ENCODE data around the gene KCNH4.
"Not testable (repeated sequence)": the region's sequence is repeated elsewhere in the genome, so short reads cannot be mapped to it uniquely, and the experiment has no call there.

The KCNH4 gene

GRCh38 chr17:42167807-42168206, 13.1 kb downstream of the KCNH4 start:
- Histone ChIP-seq H3K27me3 (ENCODE audit: control insufficient read depth, insufficient read depth, low read length) (peaks cover 31% of the 10 kb centered on the region), H3K4me3 (ENCODE audit: low read length) (no peak overlapping the region), H3K4me2 (ENCODE audit: low read length) (no peak overlapping the region), H3K4me1 (ENCODE audit: control insufficient read depth, insufficient read depth, low read length) (no peaks in the 10 kb centered on the region), H3K36me3 (ENCODE audit: insufficient read depth, low read length) (no peaks in the 10 kb centered on the region), H3K9me3 (replicated peaks; ENCODE audit: low read length) (no peaks in the 10 kb centered on the region), H3K9ac (ENCODE audit: low read depth, low read length) (no peak overlapping the region)

DNA sequence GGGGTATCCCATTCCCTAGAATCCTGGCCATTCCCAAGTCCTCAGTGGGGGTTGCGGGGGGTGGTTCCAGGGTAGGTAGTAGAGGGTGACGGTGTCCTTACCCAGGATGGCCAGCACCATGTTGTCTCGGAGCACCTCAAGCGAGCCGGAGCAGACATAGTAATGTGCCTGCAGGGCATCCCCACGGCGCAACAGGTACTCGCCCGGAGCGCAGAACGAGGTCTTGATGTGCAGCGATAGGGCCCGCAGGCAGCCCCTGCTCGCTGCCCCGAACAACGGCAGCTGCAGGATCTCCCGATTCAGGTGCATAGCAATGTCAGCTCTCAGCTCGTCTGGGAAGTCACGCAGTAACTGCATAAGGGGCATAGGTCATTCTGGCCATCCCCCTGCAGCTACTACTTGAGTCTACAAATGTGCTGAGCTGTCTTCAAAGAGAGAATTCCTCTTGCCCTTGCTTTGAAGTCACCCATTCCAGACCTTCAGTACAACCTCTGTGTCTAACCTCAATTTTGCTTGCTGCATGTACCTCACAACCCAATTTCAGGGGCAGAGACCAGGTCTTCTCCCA, 14.7 kb downstream of the KCNH4 start:
- H3K4me3 ChIP-seq (ENCODE audit: low read length): no peak overlapping the region
- H3K4me2 ChIP-seq (ENCODE audit: low read length): no peak overlapping the region
- no peak overlapping the region for H3K9ac ChIP-seq (ENCODE audit: low read depth, low read length)
- H3K9me3 ChIP-seq (replicated peaks; ENCODE audit: low read length): no peaks in the 10 kb centered on the region
- H3K36me3 ChIP-seq (ENCODE audit: insufficient read depth, low read length): no peaks in the 10 kb centered on the region
- no peaks in the 10 kb centered on the region for H3K4me1 ChIP-seq (ENCODE audit: control insufficient read depth, insufficient read depth, low read length)
- H3K27me3 ChIP-seq (ENCODE audit: control insufficient read depth, insufficient read depth, low read length): peaks cover 17% of the 10 kb centered on the region

- Histone ChIP-seq H3K27me3 (ENCODE audit: control insufficient read depth, insufficient read depth, low read length) (peaks cover 12% of the 10 kb centered on the region), H3K4me2 (ENCODE audit: low read length) (no peak overlapping the region), H3K9ac (ENCODE audit: low read depth, low read length) (no peak overlapping the region), H3K4me1 (ENCODE audit: control insufficient read depth, insufficient read depth, low read length) (no peaks in the 10 kb centered on the region), H3K36me3 (ENCODE audit: insufficient read depth, low read length) (no peaks in the 10 kb centered on the region), H3K9me3 (replicated peaks; ENCODE audit: low read length) (no peaks in the 10 kb centered on the region), H3K4me3 (ENCODE audit: low read length) (no peak overlapping the region)
Measured at GRCh38 chr17:42165751-42166150, 15.2 kb downstream of the KCNH4 start.

DNA sequence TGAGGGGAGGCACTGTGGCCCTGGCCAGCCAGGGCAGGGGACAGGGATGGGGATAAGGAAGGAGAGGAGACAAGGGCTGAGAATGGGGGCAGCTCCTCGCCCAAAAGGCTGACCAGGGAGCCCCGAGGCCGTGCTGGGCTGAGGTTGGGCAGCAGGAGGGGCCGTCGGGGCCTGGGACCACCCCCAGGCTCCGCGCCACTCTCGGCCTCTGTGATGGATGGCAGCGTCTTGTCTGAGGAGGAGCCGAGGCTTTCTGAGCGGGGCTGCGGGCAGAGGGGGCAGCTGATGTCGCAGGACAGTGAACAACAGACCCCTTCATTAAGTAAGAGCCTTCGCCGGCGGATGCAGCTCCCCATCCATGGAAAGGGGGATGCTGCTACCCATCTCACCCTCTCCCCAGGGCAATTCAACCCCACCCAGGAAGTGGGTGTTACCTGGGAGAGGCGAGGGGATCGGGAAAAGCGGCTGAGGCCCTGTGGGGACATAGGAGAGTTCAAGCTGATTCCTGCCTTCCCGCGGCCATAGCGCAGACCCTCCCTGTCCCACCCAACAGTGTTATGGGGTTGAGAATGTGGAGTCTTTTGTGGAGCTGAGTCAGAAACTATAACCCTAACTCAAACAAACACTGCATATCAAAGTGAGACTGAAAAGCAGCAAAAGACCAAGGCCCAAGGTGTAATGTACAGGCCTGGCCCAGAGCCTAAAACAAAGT, 17.1 kb downstream of the KCNH4 start:
- H3K9ac ChIP-seq (ENCODE audit: low read depth, low read length): no peak overlapping the region
- H3K27me3 ChIP-seq (ENCODE audit: control insufficient read depth, insufficient read depth, low read length): peaks cover 6% of the 10 kb centered on the region
- no peak overlapping the region for H3K4me2 ChIP-seq (ENCODE audit: low read length)
- H3K4me1 ChIP-seq (ENCODE audit: control insufficient read depth, insufficient read depth, low read length): no peaks in the 10 kb centered on the region
- H3K36me3 ChIP-seq (ENCODE audit: insufficient read depth, low read length): no peaks in the 10 kb centered on the region
- H3K4me3 ChIP-seq (ENCODE audit: low read length): no peak overlapping the region
- no peaks in the 10 kb centered on the region for H3K9me3 ChIP-seq (replicated peaks; ENCODE audit: low read length)

GRCh38 chr17:42163113-42163512, 17.8 kb downstream of the KCNH4 start:
- Histone ChIP-seq H3K27me3 (ENCODE audit: control insufficient read depth, insufficient read depth, low read length) (peaks cover 6% of the 10 kb centered on the region), H3K4me2 (ENCODE audit: low read length) (no peak overlapping the region), H3K4me3 (ENCODE audit: low read length) (no peak overlapping the region), H3K9ac (ENCODE audit: low read depth, low read length) (no peak overlapping the region), H3K9me3 (replicated peaks; ENCODE audit: low read length) (no peaks in the 10 kb centered on the region), H3K4me1 (ENCODE audit: control insufficient read depth, insufficient read depth, low read length) (no peaks in the 10 kb centered on the region), H3K36me3 (ENCODE audit: insufficient read depth, low read length) (no peaks in the 10 kb centered on the region)

DNA sequence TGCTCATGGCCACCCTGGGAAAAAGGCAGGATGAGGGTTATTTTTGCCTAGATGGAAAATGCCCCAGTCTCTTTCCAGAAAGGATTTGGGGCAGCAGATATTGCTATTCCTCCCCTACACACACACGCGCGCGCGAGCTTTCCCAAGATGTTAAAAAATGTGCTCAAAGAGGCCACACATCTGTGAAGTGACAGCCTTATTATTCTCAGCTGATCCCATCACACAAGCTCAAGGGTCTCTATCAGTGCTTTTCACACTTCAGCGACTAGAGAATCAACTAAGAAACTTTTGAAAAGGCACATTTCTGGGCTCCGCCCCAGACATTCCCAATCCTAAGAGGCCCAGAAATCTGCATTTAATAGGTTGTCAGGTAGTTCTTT, 20.4 kb downstream of the KCNH4 start:
- Histone ChIP-seq H3K9ac (ENCODE audit: low read depth, low read length) (no peak overlapping the region), H3K36me3 (ENCODE audit: insufficient read depth, low read length) (no peaks in the 10 kb centered on the region), H3K4me3 (ENCODE audit: low read length) (no peak overlapping the region), H3K4me2 (ENCODE audit: low read length) (no peak overlapping the region), H3K27me3 (ENCODE audit: control insufficient read depth, insufficient read depth, low read length) (no peaks in the 10 kb centered on the region), H3K9me3 (replicated peaks; ENCODE audit: low read length) (no peaks in the 10 kb centered on the region), H3K4me1 (ENCODE audit: control insufficient read depth, insufficient read depth, low read length) (peaks cover under 1% of the 10 kb centered on the region)

GRCh38 chr17:42159796-42160530, 21.0 kb downstream of the KCNH4 start:
- Histone ChIP-seq H3K4me1 (ENCODE audit: control insufficient read depth, insufficient read depth, low read length) (peaks cover 3% of the 10 kb centered on the region), H3K27me3 (ENCODE audit: control insufficient read depth, insufficient read depth, low read length) (no peaks in the 10 kb centered on the region), H3K9ac (ENCODE audit: low read depth, low read length) (no peak overlapping the region), H3K36me3 (ENCODE audit: insufficient read depth, low read length) (no peaks in the 10 kb centered on the region), H3K9me3 (replicated peaks; ENCODE audit: low read length) (no peaks in the 10 kb centered on the region), H3K4me3 (ENCODE audit: low read length) (no peak overlapping the region), H3K4me2 (ENCODE audit: low read length) (no peak overlapping the region)

DNA sequence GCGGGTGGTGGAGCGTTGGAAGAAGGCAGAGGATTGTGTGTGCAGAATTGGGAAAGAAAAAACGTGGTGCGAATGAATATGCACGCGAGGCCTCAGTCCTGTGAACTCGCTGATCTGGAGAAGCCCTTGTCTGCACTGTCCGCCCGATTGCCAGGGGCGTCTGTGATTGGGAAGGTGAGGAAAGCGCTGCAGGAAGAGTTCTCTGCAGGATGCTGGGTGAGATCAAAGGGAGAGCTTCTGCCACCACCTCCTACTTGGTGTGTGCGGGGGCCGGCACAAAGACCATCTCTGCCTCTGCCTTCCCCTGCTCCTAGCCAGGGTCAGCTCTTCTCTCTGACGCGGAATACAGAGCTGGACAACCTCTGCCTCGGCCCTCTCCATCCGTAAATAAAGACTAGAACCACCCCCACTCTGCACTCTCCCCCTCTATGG, 25.3 kb downstream of the KCNH4 start:
- no peaks in the 10 kb centered on the region for H3K27me3 ChIP-seq (ENCODE audit: control insufficient read depth, insufficient read depth, low read length)
- no peaks in the 10 kb centered on the region for H3K9me3 ChIP-seq (replicated peaks; ENCODE audit: low read length)
- peaks cover 3% of the 10 kb centered on the region for H3K36me3 ChIP-seq (ENCODE audit: insufficient read depth, low read length)
- peaks cover 11% of the 10 kb centered on the region for H3K4me1 ChIP-seq (ENCODE audit: control insufficient read depth, insufficient read depth, low read length)
- H3K4me2 ChIP-seq (ENCODE audit: low read length): peak overlapping the region; percentile 76
- peak overlapping the region; percentile 96 for H3K4me3 ChIP-seq (ENCODE audit: low read length)
- peak overlapping the region; percentile 72 for H3K9ac ChIP-seq (ENCODE audit: low read depth, low read length)

DNA sequence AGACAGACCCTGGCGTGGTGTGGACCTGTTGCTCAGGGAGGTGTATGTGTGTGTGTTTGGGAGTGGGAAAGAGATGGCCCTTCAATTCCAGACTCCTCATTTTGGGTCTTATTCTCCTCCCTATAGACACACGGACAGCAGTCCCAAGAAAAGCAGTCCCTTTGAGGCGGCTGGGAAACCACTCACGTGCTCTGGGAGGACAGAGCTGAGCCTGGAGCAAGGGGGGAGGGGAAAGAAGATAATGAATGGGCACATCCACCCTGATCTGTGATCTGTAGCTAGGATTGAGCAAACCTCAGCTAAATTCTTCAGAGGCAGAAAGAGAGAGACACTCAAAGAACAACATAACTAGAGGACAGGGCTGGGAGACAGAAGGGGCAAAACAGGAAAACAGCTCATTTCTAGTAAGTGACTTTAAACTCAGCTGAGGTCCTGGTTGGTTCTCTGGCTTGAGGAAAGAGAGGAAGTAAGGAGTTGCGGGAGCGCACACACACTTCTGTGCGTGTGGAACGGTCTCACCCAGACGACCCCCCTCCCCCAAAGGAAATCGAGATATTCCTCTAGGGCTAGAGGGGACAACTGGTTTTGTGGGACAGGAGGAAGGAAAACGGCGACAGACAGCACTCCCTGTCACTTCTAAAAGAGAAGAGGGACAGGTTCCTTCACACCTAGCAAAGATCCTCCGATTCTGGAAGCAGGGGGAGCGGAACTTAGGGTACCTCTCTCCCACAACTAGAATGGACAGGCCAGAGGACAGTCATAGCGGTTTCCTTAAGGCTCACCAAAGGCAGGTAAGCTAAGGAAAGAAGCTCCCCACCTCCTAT, 26.8 kb downstream of the KCNH4 start:
- H3K9ac ChIP-seq (ENCODE audit: low read depth, low read length): peak overlapping the region; percentile 99
- no peaks in the 10 kb centered on the region for H3K27me3 ChIP-seq (ENCODE audit: control insufficient read depth, insufficient read depth, low read length)
- peak overlapping the region; percentile 96 for H3K4me3 ChIP-seq (ENCODE audit: low read length)
- no peaks in the 10 kb centered on the region for H3K9me3 ChIP-seq (replicated peaks; ENCODE audit: low read length)
- H3K4me1 ChIP-seq (ENCODE audit: control insufficient read depth, insufficient read depth, low read length): peaks cover 11% of the 10 kb centered on the region
- H3K36me3 ChIP-seq (ENCODE audit: insufficient read depth, low read length): peaks cover 6% of the 10 kb centered on the region
- H3K4me2 ChIP-seq (ENCODE audit: low read length): peak overlapping the region; percentile 94

DNA sequence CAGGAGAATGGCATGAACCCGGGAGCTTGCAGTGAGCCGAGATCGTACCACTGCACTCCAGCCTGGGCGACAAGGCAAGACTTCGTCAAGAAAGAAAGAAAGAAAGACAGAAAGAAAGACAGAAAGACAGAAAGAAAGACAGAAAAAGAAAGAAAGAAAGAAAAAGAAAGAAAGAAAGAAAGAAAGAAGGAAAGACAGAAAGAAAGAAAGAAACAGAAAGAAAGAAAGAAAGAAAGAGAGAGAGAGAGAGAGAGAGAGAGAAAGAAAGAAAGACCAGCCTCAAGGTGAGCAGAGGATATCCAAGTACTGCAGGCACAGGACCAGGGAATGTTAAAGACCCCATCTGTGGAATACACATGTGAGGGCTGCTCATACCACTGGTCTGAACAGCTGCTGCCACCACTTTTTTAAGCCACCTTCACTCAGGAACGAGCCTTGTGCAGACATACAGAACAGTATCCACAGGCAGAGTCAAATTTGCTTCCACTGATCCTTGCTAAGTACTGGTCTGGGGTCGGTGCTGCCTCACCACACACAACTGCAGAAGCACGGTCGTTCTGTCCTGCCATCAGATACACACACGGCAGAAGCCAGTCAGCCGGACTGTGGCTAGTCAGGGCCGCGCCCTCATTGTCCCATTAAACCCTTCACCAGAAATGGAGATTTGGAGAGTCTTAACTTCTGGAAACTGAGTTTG, 33.9 kb downstream of the KCNH4 start:
- Histone ChIP-seq H3K27me3 (ENCODE audit: control insufficient read depth, insufficient read depth, low read length) (no peaks in the 10 kb centered on the region), H3K4me2 (ENCODE audit: low read length) (no peak overlapping the region), H3K36me3 (ENCODE audit: insufficient read depth, low read length) (peaks cover 18% of the 10 kb centered on the region), H3K4me3 (ENCODE audit: low read length) (no peak overlapping the region), H3K9me3 (replicated peaks; ENCODE audit: low read length) (no peaks in the 10 kb centered on the region), H3K4me1 (ENCODE audit: control insufficient read depth, insufficient read depth, low read length) (peaks cover 17% of the 10 kb centered on the region), H3K9ac (ENCODE audit: low read depth, low read length) (no peak overlapping the region)

DNA sequence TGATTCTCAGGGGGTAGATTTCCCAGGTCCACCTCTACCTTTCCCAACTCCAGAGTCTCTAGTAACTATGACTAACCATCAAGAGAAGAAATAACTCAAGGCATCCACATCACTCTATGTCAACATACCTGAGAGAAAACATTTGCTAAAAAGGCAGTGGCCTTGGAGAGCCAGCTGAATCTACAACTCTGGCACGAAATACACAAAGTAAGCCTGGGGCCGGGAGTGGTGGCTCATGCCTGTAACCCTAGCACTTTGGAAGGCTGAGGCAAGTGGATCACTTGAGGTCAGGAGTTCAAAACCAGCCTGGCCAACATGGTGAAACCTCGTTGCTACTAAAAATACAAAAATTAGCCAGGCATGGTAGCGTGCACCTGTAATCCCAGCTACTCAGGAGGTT, 37.8 kb downstream of the KCNH4 start:
- H3K4me1 ChIP-seq (ENCODE audit: control insufficient read depth, insufficient read depth, low read length): peaks cover 27% of the 10 kb centered on the region
- peaks cover 25% of the 10 kb centered on the region for H3K36me3 ChIP-seq (ENCODE audit: insufficient read depth, low read length)
- peak overlapping the region; percentile 56 for H3K4me2 ChIP-seq (ENCODE audit: low read length)
- not testable (repeated sequence) for H3K4me3 ChIP-seq (ENCODE audit: low read length); H3K27me3 ChIP-seq (ENCODE audit: control insufficient read depth, insufficient read depth, low read length); H3K9ac ChIP-seq (ENCODE audit: low read depth, low read length); H3K9me3 ChIP-seq (replicated peaks; ENCODE audit: low read length)
